ENCODE results near the gene ARHGEF40. TPM values are rescaled to one million over a fixed set of nuclear protein-coding genes. Genes with fewer than 3 reads are reported as not detected.
A peak's percentile ranks its signal among the peaks of the same experiment; 100 is the strongest.

ARHGEF40 gene
- total RNA-seq, 1 experiment from 2014 or later: 71.4 TPM

DNA sequence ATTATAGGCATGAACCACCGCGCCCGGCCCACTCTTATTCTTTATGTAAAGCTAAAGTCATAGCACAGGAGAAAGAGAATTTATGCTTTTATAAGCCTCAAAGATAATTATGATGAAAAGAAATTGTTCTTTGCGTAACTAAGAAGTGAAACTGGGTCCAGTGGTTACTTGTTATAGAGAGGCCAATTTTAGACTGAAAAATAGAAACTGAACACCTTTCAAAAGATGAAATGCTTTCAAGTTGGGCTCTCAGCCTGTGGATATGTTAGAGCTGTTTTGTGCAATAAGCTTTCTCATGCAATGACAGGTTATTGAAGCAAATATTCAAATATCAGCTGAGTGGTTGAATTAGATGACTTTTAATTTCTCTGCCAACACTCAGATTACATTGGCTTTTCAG, 38.7 kb downstream of the ARHGEF40 start:
- peak overlapping the region; percentile 73 for H2BK120ac ChIP-seq (ENCODE audit: low read depth, low read length, poor library complexity, severe bottlenecking)
- H3K4me1 Mint-ChIP-seq: peaks cover 33 to 46% of the 10 kb centered on the region in 2 experiments

More for the DNA sequence above, 38.7 kb downstream of the ARHGEF40 start:
- no peak overlapping the region for H3K4me2 ChIP-seq (ENCODE audit: insufficient read depth, insufficient read length, low read length)
- no peak overlapping the region for H2BK5ac ChIP-seq (ENCODE audit: insufficient read length, low read length)
- H3K36me3 Mint-ChIP-seq (ENCODE audit: insufficient read depth in 1 of 3, low read depth in 3 of 3): no peaks in the 10 kb centered on the region
- no peak overlapping the region for H3K18ac ChIP-seq (ENCODE audit: insufficient read length, low read depth, low read length)
- H3K9me3 Mint-ChIP-seq: no peaks in the 10 kb centered on the region
- H3K9me3 ChIP-seq (ENCODE audit: control insufficient read depth, low read depth, low read length): no peaks in the 10 kb centered on the region
- H3K56ac ChIP-seq (ENCODE audit: insufficient read length, low read depth, low read length): no peak overlapping the region
- no peak overlapping the region for H3K4ac ChIP-seq (ENCODE audit: low read depth, low read length)
- no peak overlapping the region for H2BK12ac ChIP-seq (ENCODE audit: insufficient read length, low read depth, low read length)
- H2AFZ ChIP-seq (ENCODE audit: low read length): no peak overlapping the region
- no peak overlapping the region for H4K91ac ChIP-seq (ENCODE audit: insufficient read length, low read depth, low read length)
- H3K14ac ChIP-seq (ENCODE audit: insufficient read depth, low read length): no peak overlapping the region
- H3K79me1 ChIP-seq (ENCODE audit: insufficient read depth, low read depth, low read length, poor library complexity, severe bottlenecking): no peaks in the 10 kb centered on the region
- H3K27ac ChIP-seq (ENCODE audit: insufficient read length, low read depth, low read length): no peak overlapping the region
- DNase-seq: no peak
- H3K27ac Mint-ChIP-seq: peak overlapping the region in 1 of 3 experiments; percentile 67; a peak in 1 of 7 replicates
- H4K20me1 ChIP-seq (ENCODE audit: control insufficient read depth, insufficient read depth, insufficient read length): no peaks in the 10 kb centered on the region
- peaks cover 4% of the 10 kb centered on the region; the same call in 1 of the 2 replicates for H3K4me1 ChIP-seq (ENCODE audit: insufficient read depth, low read length)
- no peaks in the 10 kb centered on the region; the same call in 1 of the 2 replicates for H3K27me3 Mint-ChIP-seq (ENCODE audit: low read depth)
- H2BK15ac ChIP-seq (ENCODE audit: low read depth, low read length): no peak overlapping the region
- no peak overlapping the region for H3K23ac ChIP-seq (ENCODE audit: insufficient read length, low read depth, low read length)
- no peak overlapping the region for H4K5ac ChIP-seq (ENCODE audit: insufficient read length, low read depth, low read length)
- no peak overlapping the region for H2AK5ac ChIP-seq (ENCODE audit: insufficient read length, low read length)
- H3K23me2 ChIP-seq (ENCODE audit: insufficient read length, low read depth, low read length, poor library complexity, severe bottlenecking): peaks cover 6% of the 10 kb centered on the region
- no CpG with 5 or more reads among the region's 4 CpGs for WGBS (ENCODE audit: extremely low coverage, insufficient read length, low lambda C conversion rate)
- no peaks in the 10 kb centered on the region for H3K27me3 ChIP-seq (ENCODE audit: insufficient read depth, low read length)
- no peak overlapping the region for H2BK20ac ChIP-seq (ENCODE audit: low read depth, low read length, poor library complexity, severe bottlenecking)
- H3K79me2 ChIP-seq (ENCODE audit: insufficient read depth, low read length): no peaks in the 10 kb centered on the region
- no peak overlapping the region for H4K8ac ChIP-seq (replicated peaks; ENCODE audit: insufficient read length, low read depth, low read length)
- TF ChIP-seq, protein P1, sequence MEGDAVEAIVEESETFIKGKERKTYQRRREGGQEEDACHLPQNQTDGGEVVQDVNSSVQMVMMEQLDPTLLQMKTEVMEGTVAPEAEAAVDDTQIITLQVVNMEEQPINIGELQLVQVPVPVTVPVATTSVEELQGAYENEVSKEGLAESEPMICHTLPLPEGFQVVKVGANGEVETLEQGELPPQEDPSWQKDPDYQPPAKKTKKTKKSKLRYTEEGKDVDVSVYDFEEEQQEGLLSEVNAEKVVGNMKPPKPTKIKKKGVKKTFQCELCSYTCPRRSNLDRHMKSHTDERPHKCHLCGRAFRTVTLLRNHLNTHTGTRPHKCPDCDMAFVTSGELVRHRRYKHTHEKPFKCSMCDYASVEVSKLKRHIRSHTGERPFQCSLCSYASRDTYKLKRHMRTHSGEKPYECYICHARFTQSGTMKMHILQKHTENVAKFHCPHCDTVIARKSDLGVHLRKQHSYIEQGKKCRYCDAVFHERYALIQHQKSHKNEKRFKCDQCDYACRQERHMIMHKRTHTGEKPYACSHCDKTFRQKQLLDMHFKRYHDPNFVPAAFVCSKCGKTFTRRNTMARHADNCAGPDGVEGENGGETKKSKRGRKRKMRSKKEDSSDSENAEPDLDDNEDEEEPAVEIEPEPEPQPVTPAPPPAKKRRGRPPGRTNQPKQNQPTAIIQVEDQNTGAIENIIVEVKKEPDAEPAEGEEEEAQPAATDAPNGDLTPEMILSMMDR (conservative IDR thresholded peaks at IDR 0.05): no peak
- H3K9ac ChIP-seq (ENCODE audit: extremely low read depth, insufficient read length, low read length): no peak overlapping the region
- no peak overlapping the region for H3K4me3 Mint-ChIP-seq
- H3T11ph ChIP-seq (ENCODE audit: low read length): no peak overlapping the region
